Hepatocyte (in vitro differentiated cells): Measurements from ENCODE around the gene RFX7. TPM values are rescaled to one million over a fixed set of nuclear protein-coding genes. Genes with fewer than 3 reads are reported as not detected.

Experiments used
- DNase-seq: peaks from one replicate; pipeline ENCODE4 v3.0.0-alpha.2; 2016; ENCODE audit warnings: low spot score
- H2AFZ ChIP-seq: fragments of 200-600 bp; sonication (generic); 2 replicates; pipeline ENCODE4 v1.6.0; 2016; ENCODE audit warnings: antibody characterized with exemption, mild to moderate bottlenecking
- H3K27ac ChIP-seq: fragments of 200-600 bp; sonication (generic); 2 replicates; pipeline ENCODE4 v1.5.1; 2016; ENCODE audit warnings: mild to moderate bottlenecking
- H3K27me3 ChIP-seq: fragments of 200-600 bp; sonication (generic); 2 replicates; pipeline ENCODE4 v1.6.1; 2016
- H3K36me3 ChIP-seq: fragments of 200-600 bp; sonication (generic); replicated peaks from 2 replicates; pipeline ENCODE4 v1.5.1; 2016; ENCODE audit warnings: low read depth; ENCODE audit not compliant: insufficient read depth
- H3K4me1 ChIP-seq: fragments of 200-600 bp; sonication (generic); 2 replicates; pipeline ENCODE4 v1.5.1; 2016; ENCODE audit warnings: mild to moderate bottlenecking, moderate library complexity; ENCODE audit not compliant: insufficient read depth
- H3K4me2 ChIP-seq: fragments of 200-600 bp; sonication (generic); 2 replicates; pipeline ENCODE4 v1.6.0; 2016
- H3K4me3 ChIP-seq: fragments of 200-600 bp; sonication (generic); 2 replicates; pipeline ENCODE4 v1.5.1; 2016; ENCODE audit warnings: mild to moderate bottlenecking
- H3K79me2 ChIP-seq: fragments of 200-600 bp; sonication (generic); 2 replicates; pipeline ENCODE4 v1.6.0; 2017; ENCODE audit warnings: mild to moderate bottlenecking
- H3K9me2 ChIP-seq: fragments of 200-600 bp; sonication (generic); replicated peaks from 2 replicates; pipeline ENCODE4 v1.6.0; 2017; ENCODE audit warnings: mild to moderate bottlenecking; ENCODE audit not compliant: insufficient read depth
- H3K9me3 ChIP-seq: fragments of 200-600 bp; sonication (generic); 2 replicates; pipeline ENCODE4 v1.5.1; 2016; ENCODE audit warnings: low read depth, mild to moderate bottlenecking
- H4K20me1 ChIP-seq: fragments of 200-600 bp; sonication (generic); 2 replicates; pipeline ENCODE4 v1.6.0; 2016; ENCODE audit warnings: mild to moderate bottlenecking; ENCODE audit not compliant: insufficient read depth, poor library complexity, severe bottlenecking
- EZH2 ChIP-seq: fragments of 200-600 bp; sonication (generic); IDR thresholded peaks from 2 replicates; pipeline ENCODE4 v1.6.1; 2016; ENCODE audit warnings: antibody characterized with exemption, mild to moderate bottlenecking, borderline replicate concordance
- EZH2phosphoT487 ChIP-seq: fragments of 200-600 bp; sonication (generic); IDR thresholded peaks from one replicate; pipeline ENCODE4 v1.6.1; 2018; ENCODE audit warnings: antibody characterized with exemption, mild to moderate bottlenecking, low read depth, moderate library complexity; ENCODE audit not compliant: unreplicated experiment, severe bottlenecking
- WGBS: methylation state at CpG from one replicate; pipeline ENCODE4 v1.1.6; 2016; ENCODE audit warnings: low lambda C conversion rate; ENCODE audit errors: missing lambda C conversion rate; 5-methylcytosine and 5-hydroxymethylcytosine counted together
- polyA plus RNA-seq: library from polyadenylated mRNA; unstranded; fragments of >200 nt; fragmentation: Nextera tagmentation; extraction: Ambion mirVana; gene quantifications from 2 replicates; pipeline ENCODE4 v1.2.1, GENCODE V29; 2016
- total RNA-seq: library from RNA; depleted of rRNA; stranded (reverse); fragments of >200 nt; gene quantifications from 2 replicates; pipeline ENCODE4 v1.2.3, GENCODE V29; 2014
- TF ChIP-seq, protein P1 (sequence below): fragments of 200-600 bp; sonication (generic); IDR thresholded peaks from 2 replicates; pipeline ENCODE4 v1.5.1; 2016; ENCODE audit warnings: antibody characterized with exemption, mild to moderate bottlenecking; ENCODE audit not compliant: poor library complexity

The RFX7 gene
- total and polyA plus RNA-seq, 2 experiments from 2014 or later = 4.3 to 8.3 TPM

DNA sequence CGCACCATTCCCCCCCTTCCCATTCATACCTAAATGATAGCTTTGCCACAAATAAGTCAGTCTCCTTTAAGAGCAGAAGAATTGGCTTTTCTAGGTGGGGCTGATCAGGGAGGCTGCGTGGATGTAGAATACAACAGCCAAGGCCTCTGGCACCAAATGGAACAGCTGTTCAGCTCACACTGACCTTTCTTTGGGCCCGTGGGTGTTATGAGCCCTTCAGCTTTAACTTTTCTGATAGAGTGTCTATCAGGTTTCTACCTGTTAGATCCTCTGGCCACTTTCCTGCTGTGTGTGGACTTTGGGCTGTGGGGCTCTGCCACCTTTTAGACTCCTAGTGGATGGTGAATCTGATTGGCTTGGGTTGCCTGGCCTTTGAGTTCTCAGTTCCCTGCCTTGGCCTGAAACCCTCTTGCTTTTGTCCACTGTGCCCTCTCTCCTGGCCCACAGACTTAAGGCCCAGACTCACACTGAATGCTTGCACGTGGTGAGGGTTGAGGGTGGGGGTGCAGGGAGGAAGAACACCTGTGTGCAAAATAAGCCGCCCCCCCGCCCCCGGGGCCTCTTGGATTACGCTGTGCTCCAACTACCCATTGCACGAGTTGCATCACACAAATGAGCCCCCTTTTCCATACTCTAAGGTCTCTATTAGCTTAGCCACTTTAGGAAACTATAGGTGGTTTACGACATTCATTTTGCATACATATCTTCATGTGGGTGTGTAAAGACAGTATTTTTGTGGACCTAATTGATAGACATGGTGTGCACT is 1.3 kb upstream of the RFX7 start:
- H3K4me1 ChIP-seq = peaks cover 23% of the 10 kb centered on the region
- H3K9me3 ChIP-seq = no peaks in the 10 kb centered on the region
- peaks cover 13% of the 10 kb centered on the region for H4K20me1 ChIP-seq
- peak overlapping the region; percentile 84 for H3K27ac ChIP-seq
- H3K27me3 ChIP-seq = no peaks in the 10 kb centered on the region
- no peak overlapping the region for H3K4me3 ChIP-seq
- WGBS = 73% methylated on average over 10 of the region's 10 CpGs
- H3K9me2 ChIP-seq = no peaks in the 10 kb centered on the region
- TF ChIP-seq EZH2phosphoT487 (no peak), EZH2 (no peak)
- TF ChIP-seq, protein P1, sequence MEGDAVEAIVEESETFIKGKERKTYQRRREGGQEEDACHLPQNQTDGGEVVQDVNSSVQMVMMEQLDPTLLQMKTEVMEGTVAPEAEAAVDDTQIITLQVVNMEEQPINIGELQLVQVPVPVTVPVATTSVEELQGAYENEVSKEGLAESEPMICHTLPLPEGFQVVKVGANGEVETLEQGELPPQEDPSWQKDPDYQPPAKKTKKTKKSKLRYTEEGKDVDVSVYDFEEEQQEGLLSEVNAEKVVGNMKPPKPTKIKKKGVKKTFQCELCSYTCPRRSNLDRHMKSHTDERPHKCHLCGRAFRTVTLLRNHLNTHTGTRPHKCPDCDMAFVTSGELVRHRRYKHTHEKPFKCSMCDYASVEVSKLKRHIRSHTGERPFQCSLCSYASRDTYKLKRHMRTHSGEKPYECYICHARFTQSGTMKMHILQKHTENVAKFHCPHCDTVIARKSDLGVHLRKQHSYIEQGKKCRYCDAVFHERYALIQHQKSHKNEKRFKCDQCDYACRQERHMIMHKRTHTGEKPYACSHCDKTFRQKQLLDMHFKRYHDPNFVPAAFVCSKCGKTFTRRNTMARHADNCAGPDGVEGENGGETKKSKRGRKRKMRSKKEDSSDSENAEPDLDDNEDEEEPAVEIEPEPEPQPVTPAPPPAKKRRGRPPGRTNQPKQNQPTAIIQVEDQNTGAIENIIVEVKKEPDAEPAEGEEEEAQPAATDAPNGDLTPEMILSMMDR = no peak
- H3K79me2 ChIP-seq = peaks cover 33% of the 10 kb centered on the region
- peak overlapping the region; percentile 97 for H2AFZ ChIP-seq
- peak; percentile 35 for DNase-seq
- no peaks in the 10 kb centered on the region for H3K36me3 ChIP-seq
- H3K4me2 ChIP-seq = peak overlapping the region; percentile 90

DNA sequence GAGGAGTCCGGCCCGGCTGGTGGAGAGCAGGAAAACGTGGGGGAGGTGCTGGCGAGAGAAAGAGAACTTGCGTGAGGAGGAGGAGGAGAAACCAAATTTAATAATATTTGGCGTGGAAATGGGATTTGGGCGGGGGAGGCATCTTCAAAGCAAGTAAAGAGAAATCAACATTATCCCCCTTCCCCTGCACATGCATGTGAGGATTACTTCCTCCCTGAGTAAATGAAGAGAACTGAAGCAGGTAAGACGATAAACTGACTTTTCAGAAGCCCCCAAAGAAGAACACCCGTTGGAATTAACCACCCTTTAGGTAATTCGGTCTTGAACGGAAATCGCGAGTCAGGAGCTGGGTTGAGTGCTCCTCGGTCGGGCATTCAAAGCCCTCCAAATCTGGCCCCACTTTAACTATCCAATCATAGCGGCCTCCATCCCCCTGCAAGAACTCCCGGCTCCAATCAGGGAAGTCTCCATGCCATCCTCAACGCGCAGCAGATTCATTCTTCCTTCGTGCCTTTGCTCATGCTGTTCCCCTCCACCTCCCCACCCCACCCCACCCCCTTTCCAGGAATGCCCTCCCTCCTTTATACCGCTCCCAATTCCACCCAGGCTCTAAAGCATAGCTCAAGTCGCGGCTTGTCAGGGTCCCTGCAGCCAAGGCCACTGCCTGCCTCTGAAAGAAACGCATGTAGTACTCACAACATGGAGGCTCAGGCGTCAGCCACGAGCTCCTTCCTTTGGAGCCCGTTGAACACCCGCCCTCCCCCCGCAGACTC is 545 bp upstream of the RFX7 start:
- Histone ChIP-seq H3K4me1 (peaks cover 23% of the 10 kb centered on the region), H3K4me3 (peak overlapping the region; percentile 53), H3K4me2 (peak overlapping the region; percentile 90), H3K9me2 (no peaks in the 10 kb centered on the region), H3K27ac (peak overlapping the region; percentile 84), H3K36me3 (no peaks in the 10 kb centered on the region), H2AFZ (peak overlapping the region; percentile 97), H4K20me1 (peaks cover 13% of the 10 kb centered on the region), H3K79me2 (peaks cover 41% of the 10 kb centered on the region), H3K27me3 (no peaks in the 10 kb centered on the region), H3K9me3 (no peaks in the 10 kb centered on the region)
- WGBS = 2% methylated on average over 15 of the region's 29 CpGs
- TF ChIP-seq, protein P1 = no peak
- TF ChIP-seq EZH2phosphoT487 (no peak), EZH2 (no peak)
- DNase-seq = peak; percentile 60

DNA sequence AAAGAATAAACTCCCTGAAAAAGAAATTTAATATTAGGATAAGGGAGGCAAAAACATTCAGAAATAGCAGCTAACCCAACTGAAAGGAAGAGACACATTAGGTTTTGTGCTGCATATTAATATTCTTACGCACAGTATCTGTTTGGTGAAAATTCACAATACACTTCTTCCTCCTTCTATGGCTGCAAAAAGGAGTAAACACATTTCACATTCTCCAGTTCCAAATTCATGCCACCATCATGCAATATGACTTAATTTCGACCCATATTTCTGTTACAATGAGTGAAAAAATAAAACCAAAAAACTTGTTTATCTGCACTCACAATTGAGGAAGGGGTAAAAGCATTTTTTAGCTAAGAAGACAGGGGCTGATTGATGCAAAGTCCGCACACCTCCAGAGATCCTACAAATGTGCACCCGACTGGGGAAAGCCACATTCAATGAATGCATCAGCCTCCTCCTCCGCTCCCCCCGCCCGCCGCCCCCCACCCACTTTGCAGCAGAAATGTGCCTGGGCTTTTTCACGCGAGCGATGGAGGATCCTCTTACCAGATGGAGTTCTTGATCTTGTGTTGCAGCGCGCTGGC is 1.0 kb downstream of the RFX7 start:
- H3K27ac ChIP-seq = peak overlapping the region; percentile 95
- DNase-seq = no peak
- peak overlapping the region; percentile 93 for H2AFZ ChIP-seq
- H3K9me3 ChIP-seq = no peaks in the 10 kb centered on the region
- peak overlapping the region; percentile 90 for H3K4me2 ChIP-seq
- peak overlapping the region; percentile 93 for H3K4me3 ChIP-seq
- peaks cover 19% of the 10 kb centered on the region for H3K4me1 ChIP-seq
- no peaks in the 10 kb centered on the region for H3K36me3 ChIP-seq
- 1% methylated on average over 13 of the region's 13 CpGs for WGBS
- H3K27me3 ChIP-seq = no peaks in the 10 kb centered on the region
- H4K20me1 ChIP-seq = peaks cover 13% of the 10 kb centered on the region
- peaks cover 57% of the 10 kb centered on the region for H3K79me2 ChIP-seq
- H3K9me2 ChIP-seq = no peaks in the 10 kb centered on the region
- TF ChIP-seq EZH2phosphoT487 (no peak), EZH2 (no peak)
- TF ChIP-seq, protein P1 = no peak
